ENCODE data around the gene DDX59.
"Not testable (repeated sequence)": the region's sequence is repeated elsewhere in the genome, so short reads cannot be mapped to it uniquely, and the experiment has no call there.

The DDX59 gene

GRCh38 chr1:200640373-200640962, 29.2 kb downstream of the DDX59 start:
- no peak overlapping the region for H3K9ac ChIP-seq (ENCODE audit: low read length)
- H3K4me1 ChIP-seq (ENCODE audit: control insufficient read depth, insufficient read depth, low read length) = peaks cover 9% of the 10 kb centered on the region
- no peaks in the 10 kb centered on the region for H3K36me3 ChIP-seq (ENCODE audit: control insufficient read depth, insufficient read depth, low read length)
- no peak overlapping the region for H3K4me3 ChIP-seq (ENCODE audit: low read length)
- no peaks in the 10 kb centered on the region for H3K9me3 ChIP-seq (ENCODE audit: control insufficient read depth, low read length)
- H3K27me3 ChIP-seq (ENCODE audit: control insufficient read depth, insufficient read depth, low read length) = no peaks in the 10 kb centered on the region

GRCh38 chr1:200638073-200638472, 31.6 kb downstream of the DDX59 start:
- no peak overlapping the region for H3K9ac ChIP-seq (ENCODE audit: low read length)
- H3K27me3 ChIP-seq (ENCODE audit: control insufficient read depth, insufficient read depth, low read length) = no peaks in the 10 kb centered on the region
- H3K4me1 ChIP-seq (ENCODE audit: control insufficient read depth, insufficient read depth, low read length) = peaks cover 9% of the 10 kb centered on the region
- no peaks in the 10 kb centered on the region for H3K9me3 ChIP-seq (ENCODE audit: control insufficient read depth, low read length)
- H3K36me3 ChIP-seq (ENCODE audit: control insufficient read depth, insufficient read depth, low read length) = no peaks in the 10 kb centered on the region
- H3K4me3 ChIP-seq (ENCODE audit: low read length) = no peak overlapping the region

GRCh38 chr1:200636681-200637080, 33.0 kb downstream of the DDX59 start:
- H3K36me3 ChIP-seq (ENCODE audit: control insufficient read depth, insufficient read depth, low read length) = no peaks in the 10 kb centered on the region
- no peaks in the 10 kb centered on the region for H3K27me3 ChIP-seq (ENCODE audit: control insufficient read depth, insufficient read depth, low read length)
- no peaks in the 10 kb centered on the region for H3K9me3 ChIP-seq (ENCODE audit: control insufficient read depth, low read length)
- H3K9ac ChIP-seq (ENCODE audit: low read length) = no peak overlapping the region
- no peak overlapping the region for H3K4me3 ChIP-seq (ENCODE audit: low read length)
- H3K4me1 ChIP-seq (ENCODE audit: control insufficient read depth, insufficient read depth, low read length) = peaks cover 9% of the 10 kb centered on the region

- H3K27me3 ChIP-seq (ENCODE audit: control insufficient read depth, insufficient read depth, low read length) = no peaks in the 10 kb centered on the region
- no peak overlapping the region for H3K4me3 ChIP-seq (ENCODE audit: low read length)
- no peaks in the 10 kb centered on the region for H3K36me3 ChIP-seq (ENCODE audit: control insufficient read depth, insufficient read depth, low read length)
- H3K9ac ChIP-seq (ENCODE audit: low read length) = no peak overlapping the region
- H3K4me1 ChIP-seq (ENCODE audit: control insufficient read depth, insufficient read depth, low read length) = no peaks in the 10 kb centered on the region
- H3K9me3 ChIP-seq (ENCODE audit: control insufficient read depth, low read length) = no peaks in the 10 kb centered on the region
Observed at GRCh38 chr1:200634261-200635122, 35.2 kb downstream of the DDX59 start.

GRCh38 chr1:200631375-200631774, 38.3 kb downstream of the DDX59 start:
- H3K4me1 ChIP-seq (ENCODE audit: control insufficient read depth, insufficient read depth, low read length) = no peaks in the 10 kb centered on the region
- H3K4me3 ChIP-seq (ENCODE audit: low read length) = no peak overlapping the region
- no peaks in the 10 kb centered on the region for H3K36me3 ChIP-seq (ENCODE audit: control insufficient read depth, insufficient read depth, low read length)
- H3K9me3 ChIP-seq (ENCODE audit: control insufficient read depth, low read length) = no peaks in the 10 kb centered on the region
- H3K27me3 ChIP-seq (ENCODE audit: control insufficient read depth, insufficient read depth, low read length) = no peaks in the 10 kb centered on the region
- H3K9ac ChIP-seq (ENCODE audit: low read length) = no peak overlapping the region

- not testable (repeated sequence) for H3K27me3 ChIP-seq (ENCODE audit: control insufficient read depth, insufficient read depth, low read length); H3K9me3 ChIP-seq (ENCODE audit: control insufficient read depth, low read length); H3K4me3 ChIP-seq (ENCODE audit: low read length); H3K4me1 ChIP-seq (ENCODE audit: control insufficient read depth, insufficient read depth, low read length); H3K9ac ChIP-seq (ENCODE audit: low read length); H3K36me3 ChIP-seq (ENCODE audit: control insufficient read depth, insufficient read depth, low read length)
Observed at GRCh38 chr1:200630515-200630899, 39.2 kb downstream of the DDX59 start.

- no peaks in the 10 kb centered on the region for H3K4me1 ChIP-seq (ENCODE audit: control insufficient read depth, insufficient read depth, low read length)
- no peaks in the 10 kb centered on the region for H3K9me3 ChIP-seq (ENCODE audit: control insufficient read depth, low read length)
- H3K4me3 ChIP-seq (ENCODE audit: low read length) = no peak overlapping the region
- H3K36me3 ChIP-seq (ENCODE audit: control insufficient read depth, insufficient read depth, low read length) = no peaks in the 10 kb centered on the region
- no peaks in the 10 kb centered on the region for H3K27me3 ChIP-seq (ENCODE audit: control insufficient read depth, insufficient read depth, low read length)
- H3K9ac ChIP-seq (ENCODE audit: low read length) = no peak overlapping the region
Observed at GRCh38 chr1:200629876-200630514, 39.7 kb downstream of the DDX59 start.

- H3K9me3 ChIP-seq (ENCODE audit: control insufficient read depth, low read length) = no peaks in the 10 kb centered on the region
- H3K9ac ChIP-seq (ENCODE audit: low read length) = no peak overlapping the region
- no peaks in the 10 kb centered on the region for H3K27me3 ChIP-seq (ENCODE audit: control insufficient read depth, insufficient read depth, low read length)
- H3K36me3 ChIP-seq (ENCODE audit: control insufficient read depth, insufficient read depth, low read length) = no peaks in the 10 kb centered on the region
- H3K4me3 ChIP-seq (ENCODE audit: low read length) = no peak overlapping the region
- no peaks in the 10 kb centered on the region for H3K4me1 ChIP-seq (ENCODE audit: control insufficient read depth, insufficient read depth, low read length)
Observed at GRCh38 chr1:200628223-200628881, 41.4 kb downstream of the DDX59 start.

- Histone ChIP-seq H3K36me3 (ENCODE audit: control insufficient read depth, insufficient read depth, low read length) (no peaks in the 10 kb centered on the region), H3K4me1 (ENCODE audit: control insufficient read depth, insufficient read depth, low read length) (no peaks in the 10 kb centered on the region), H3K27me3 (ENCODE audit: control insufficient read depth, insufficient read depth, low read length) (no peaks in the 10 kb centered on the region), H3K9ac (ENCODE audit: low read length) (no peak overlapping the region), H3K9me3 (ENCODE audit: control insufficient read depth, low read length) (no peaks in the 10 kb centered on the region), H3K4me3 (ENCODE audit: low read length) (no peak overlapping the region)
Observed at GRCh38 chr1:200627575-200628222, 42.0 kb downstream of the DDX59 start.

- H3K9me3 ChIP-seq (ENCODE audit: control insufficient read depth, low read length) = no peaks in the 10 kb centered on the region
- no peaks in the 10 kb centered on the region for H3K27me3 ChIP-seq (ENCODE audit: control insufficient read depth, insufficient read depth, low read length)
- no peak overlapping the region for H3K4me3 ChIP-seq (ENCODE audit: low read length)
- H3K36me3 ChIP-seq (ENCODE audit: control insufficient read depth, insufficient read depth, low read length) = no peaks in the 10 kb centered on the region
- no peaks in the 10 kb centered on the region for H3K4me1 ChIP-seq (ENCODE audit: control insufficient read depth, insufficient read depth, low read length)
- H3K9ac ChIP-seq (ENCODE audit: low read length) = no peak overlapping the region
Observed at GRCh38 chr1:200626853-200627534, 42.7 kb downstream of the DDX59 start.

GRCh38 chr1:200625381-200625824, 44.3 kb downstream of the DDX59 start:
- H3K27me3 ChIP-seq (ENCODE audit: control insufficient read depth, insufficient read depth, low read length) = no peaks in the 10 kb centered on the region
- H3K4me3 ChIP-seq (ENCODE audit: low read length) = no peak overlapping the region
- H3K36me3 ChIP-seq (ENCODE audit: control insufficient read depth, insufficient read depth, low read length) = no peaks in the 10 kb centered on the region
- no peaks in the 10 kb centered on the region for H3K4me1 ChIP-seq (ENCODE audit: control insufficient read depth, insufficient read depth, low read length)
- H3K9ac ChIP-seq (ENCODE audit: low read length) = no peak overlapping the region
- no peaks in the 10 kb centered on the region for H3K9me3 ChIP-seq (ENCODE audit: control insufficient read depth, low read length)
